IMR-90 (cell line): ENCODE results near the gene TBL3. TPM values are rescaled to one million over a fixed set of nuclear protein-coding genes. Genes with fewer than 3 reads are reported as not detected.

Experiments used
- ATAC-seq: fragments of 200-7000 bp; cut with Tn5 transposase; 2 replicates; pipeline ENCODE4 v1.9.1; 2020; ENCODE audit warnings: low read depth, mild to moderate bottlenecking, moderate library complexity
- BruUV-seq: library from RNA; stranded (reverse); fragments of 400-500 nt; replicated peaks from 2 replicates; lab custom pipeline; 2021; lab: Mats Ljungman, UMichigan
- CTCF ChIA-PET: fragments of 300-600 bp; formaldehyde crosslinking; extraction: SDS; loops from one replicate; lab custom pipeline; 2021; ENCODE audit warnings: antibody characterized with exemption; lab: Yijun Ruan, JAX
- POLR2A ChIA-PET: fragments of 300-600 bp; sonication (Branson Sonifier 250); formaldehyde crosslinking; loops from one replicate; lab custom pipeline; 2022; ENCODE audit warnings: antibody characterized with exemption; ENCODE audit not compliant: unreplicated experiment; lab: Charles Lee
- DNase-seq: peaks from one replicate; pipeline ENCODE4 v3.0.0; 2013
- H2AFZ ChIP-seq: replicated peaks from 2 replicates; pipeline ENCODE3; 2013; ENCODE audit warnings: low read length, mild to moderate bottlenecking; ENCODE audit not compliant: poor library complexity
- H2AK5ac ChIP-seq: 2 replicates; pipeline ENCODE4 v1.6.1; 2013; ENCODE audit warnings: low read depth, low read length, inconsistent platforms
- H2AK9ac ChIP-seq: replicated peaks from 2 replicates; pipeline ENCODE3; 2013; ENCODE audit warnings: mild to moderate bottlenecking, low read depth, low read length, moderate library complexity; ENCODE audit not compliant: poor library complexity
- H2BK120ac ChIP-seq: 2 replicates; pipeline ENCODE4 v1.6.1; 2013; ENCODE audit warnings: low read depth, low read length, inconsistent platforms
- H2BK15ac ChIP-seq: 3 replicates; pipeline ENCODE4 v1.6.1; 2013; ENCODE audit warnings: low read depth, low read length, inconsistent platforms
- H2BK20ac ChIP-seq: 2 replicates; pipeline ENCODE4 v1.6.1; 2013; ENCODE audit warnings: low read depth, mild to moderate bottlenecking, inconsistent platforms, low read length, moderate library complexity
- H2BK5ac ChIP-seq: 2 replicates; pipeline ENCODE4 v1.6.1; 2013; ENCODE audit warnings: mild to moderate bottlenecking, low read depth, low read length, inconsistent platforms; ENCODE audit not compliant: poor library complexity, severe bottlenecking
- H3K14ac ChIP-seq: replicated peaks from 2 replicates; pipeline ENCODE4 v1.6.1; 2013; ENCODE audit warnings: low read depth, low read length, inconsistent platforms
- H3K18ac ChIP-seq: 2 replicates; pipeline ENCODE4 v1.6.1; 2013; ENCODE audit warnings: low read depth, low read length, control low read depth
- H3K23ac ChIP-seq: 2 replicates; pipeline ENCODE4 v1.6.1; 2013; ENCODE audit warnings: low read depth, low read length, inconsistent platforms
- H3K27ac ChIP-seq: 2 replicates; pipeline ENCODE4 v1.5.1; 2013; ENCODE audit warnings: mild to moderate bottlenecking, control low read depth, low read length; ENCODE audit not compliant: insufficient read depth
- H3K27me3 ChIP-seq: 2 replicates; pipeline ENCODE4 v1.6.1; 2013; ENCODE audit warnings: low read length; ENCODE audit not compliant: control insufficient read depth, insufficient read depth
- H3K36me3 ChIP-seq: 2 replicates; pipeline ENCODE4 v1.6.1; 2013; ENCODE audit warnings: low read length, mixed read lengths; ENCODE audit not compliant: control insufficient read depth, insufficient read depth
- H3K4ac ChIP-seq: 2 replicates; pipeline ENCODE4 v1.6.1; 2013; ENCODE audit warnings: low read depth, low read length, inconsistent platforms
- H3K4me1 ChIP-seq: 2 replicates; pipeline ENCODE4 v1.6.1; 2013; ENCODE audit warnings: low read length, mixed read lengths; ENCODE audit not compliant: control insufficient read depth, insufficient read depth
- H3K4me2 ChIP-seq: 2 replicates; pipeline ENCODE4 v1.6.1; 2013; ENCODE audit warnings: low read depth, mild to moderate bottlenecking, control low read depth, low read length, moderate library complexity
- H3K4me3 ChIP-seq: 2 replicates; pipeline ENCODE4 v1.5.1; 2013; ENCODE audit warnings: low read depth, mild to moderate bottlenecking, control low read depth, low read length, moderate library complexity; ENCODE audit not compliant: insufficient read depth
- H3K56ac ChIP-seq: 2 replicates; pipeline ENCODE4 v1.6.1; 2013; ENCODE audit warnings: low read length, inconsistent platforms; ENCODE audit not compliant: insufficient read depth; ENCODE audit errors: extremely low read depth
- H3K79me1 ChIP-seq, 2 experiments: 2 replicates each; pipeline ENCODE4 v1.6.1; 2013; ENCODE audit warnings: low read length in 2 of 2, inconsistent platforms in 1 of 2, low read depth in 1 of 2
- H3K9ac ChIP-seq: 2 replicates; pipeline ENCODE4 v1.6.1; 2013; ENCODE audit warnings: low read depth, low read length, control low read depth
- H3K9me1 ChIP-seq: 2 replicates; pipeline ENCODE4 v1.6.1; 2013; ENCODE audit warnings: low read length, inconsistent platforms; ENCODE audit not compliant: insufficient read depth
- H3K9me3 ChIP-seq: 2 replicates; pipeline ENCODE4 v1.6.1; 2013; ENCODE audit warnings: low read length; ENCODE audit not compliant: control insufficient read depth, insufficient read depth
- H4K20me1 ChIP-seq: 2 replicates; pipeline ENCODE4 v1.6.1; 2013; ENCODE audit warnings: low read length, inconsistent platforms; ENCODE audit not compliant: insufficient read depth
- H4K5ac ChIP-seq: 2 replicates; pipeline ENCODE4 v1.6.1; 2013; ENCODE audit warnings: mild to moderate bottlenecking, low read depth, low read length, control low read depth
- H4K8ac ChIP-seq, 2 experiments: 2 replicates each; pipeline ENCODE4 v1.6.1; 2013; ENCODE audit warnings: low read depth in 2 of 2, low read length in 2 of 2, control low read depth in 1 of 2, inconsistent platforms in 1 of 2
- H4K91ac ChIP-seq: 2 replicates; pipeline ENCODE4 v1.6.1; 2013; ENCODE audit warnings: low read depth, low read length, inconsistent platforms; ENCODE audit not compliant: insufficient read depth
- MAZ ChIP-seq: IDR thresholded peaks from 2 replicates; pipeline ENCODE4 v1.6.1; 2012; ENCODE audit warnings: low read depth, mild to moderate bottlenecking, low read length, improper control_type of control experiment, moderate library complexity, borderline replicate concordance
- MXI1 ChIP-seq: IDR thresholded peaks from 2 replicates; pipeline ENCODE4 v1.6.1; 2012; ENCODE audit warnings: low read depth, mild to moderate bottlenecking, low read length, moderate library complexity, borderline replicate concordance
- POLR2A ChIP-seq: IDR thresholded peaks from 2 replicates; pipeline ENCODE4 v1.6.1; 2012; ENCODE audit warnings: mild to moderate bottlenecking, low read depth, low read length
- RAD21 ChIP-seq: IDR thresholded peaks from 2 replicates; pipeline ENCODE4 v1.6.1; 2012; ENCODE audit warnings: low read length, improper control_type of control experiment
- WGBS, 2 experiments: methylation state at CpG; one replicate each; pipeline versions ENCODE4 v1.1.5 to v1.1.7; 2013; ENCODE audit warnings: missing lambda C conversion rate in 2 of 2; ENCODE audit not compliant: insufficient read length in 1 of 2; ENCODE audit errors: extremely low coverage in 2 of 2; 5-methylcytosine and 5-hydroxymethylcytosine counted together
- dilution Hi-C: fragments of 300-500 bp; cut with HindIII; formaldehyde crosslinking; loops from one replicate; pipeline ENCODE4 v1.14.3; 2018; ENCODE audit warnings: low sequenced_read_pairs; ENCODE audit not compliant: unreplicated experiment
- in situ Hi-C: fragments of 300-500 bp; cut with MboI; formaldehyde crosslinking; loops from 3 replicates; pipeline ENCODE4 v1.14.3; 2019; ENCODE audit warnings: low sequenced_read_pairs, inconsistent platforms, mixed read lengths
- intact Hi-C: fragments of 100-400 bp; cut with micrococcal nuclease; formaldehyde crosslinking; loops from 2 replicates; pipeline ENCODE4 v1.10.0; 2022
- polyA plus RNA-seq, 3 experiments: library from polyadenylated mRNA; depleted of rRNA; stranded (reverse); fragments of >200 nt; gene quantifications; 2 replicates each; pipeline ENCODE4 v1.2.3, GENCODE V29; 2012; ENCODE audit warnings: low replicate concordance in 1 of 3
- total RNA-seq: library from RNA; depleted of rRNA; stranded (reverse); fragments of >200 nt; gene quantifications from 2 replicates; pipeline ENCODE4 v1.2.3, GENCODE V29; 2012

The TBL3 gene
- total and polyA plus RNA-seq, 2 of the 4 experiments (the other 2 are of a cell fraction): 38.5 to 60.8 TPM

- intact Hi-C loops (no loop called here), dilution Hi-C loops (no loop called here)
Measured at GRCh38 chr16:1926271-1926670, 45.6 kb upstream of the TBL3 start.

More at GRCh38 chr16:1926271-1926670, 45.6 kb upstream of the TBL3 start:
- no peak overlapping the region for H2AK9ac ChIP-seq
- H3K79me1 ChIP-seq: no peaks in the 10 kb centered on the region
- H3K36me3 ChIP-seq: no peaks in the 10 kb centered on the region
- H3K27ac ChIP-seq: no peak overlapping the region
- POLR2A ChIA-PET: interaction anchor here (0.5 kb wide), 1 partner anchor 47 kb away, joined by 4 read pairs; no protein-coding TSS in a partner anchor
- H3K56ac ChIP-seq: no peak overlapping the region
- no peaks in the 10 kb centered on the region; the same call in 1 of the 2 replicates for H3K9me3 ChIP-seq
- H2AK5ac ChIP-seq: no peak overlapping the region
- peaks cover 31% of the 10 kb centered on the region for H3K27me3 ChIP-seq
- H4K8ac ChIP-seq: no peak overlapping the region
- H2BK120ac ChIP-seq: no peak overlapping the region
- H3K4me2 ChIP-seq: no peak overlapping the region
- H3K18ac ChIP-seq: no peak overlapping the region
- H2BK15ac ChIP-seq: no peak overlapping the region
- WGBS, 2 experiments: 30% methylated on average over 2 of the region's 11 CpGs; no CpG with 5 or more reads in 1 of the 2 experiments
- in situ Hi-C loops: no loop called here
- ATAC-seq (no peak), DNase-seq (no peak)
- no peak overlapping the region for H3K4ac ChIP-seq
- no peak overlapping the region for H2BK20ac ChIP-seq
- TF ChIP-seq RAD21: no peak
- TF ChIP-seq POLR2A: no peak
- no peak for TF ChIP-seq MAZ
- TF ChIP-seq MXI1: no peak
- no peak overlapping the region for H3K9ac ChIP-seq
- no peak overlapping the region for H4K91ac ChIP-seq
- H4K5ac ChIP-seq: no peak overlapping the region
- no peak overlapping the region for H3K14ac ChIP-seq
- no peaks in the 10 kb centered on the region for H4K20me1 ChIP-seq
- H2BK5ac ChIP-seq: no peak overlapping the region
- H3K4me1 ChIP-seq: no peaks in the 10 kb centered on the region
- no peak overlapping the region for H3K4me3 ChIP-seq
- H2AFZ ChIP-seq: no peak overlapping the region
- H3K23ac ChIP-seq: no peak overlapping the region
- CTCF ChIA-PET: no interaction called here
- BruUV-seq: no TSS peak
- no peaks in the 10 kb centered on the region for H3K9me1 ChIP-seq
